G401.6 (cell line): ENCODE measurements around the gene PSD2.

ENCODE experiments used
- FAIRE-seq: peaks from 2 replicates; lab custom pipeline; 2012; peaks lifted over from hg19 to GRCh38; lab: Jason Lieb, UNC

PSD2 gene

GRCh38 chr5:139838381-139839197 is 43.0 kb downstream of the PSD2 start:
- no peak for FAIRE-seq

- FAIRE-seq = no peak
Measured at GRCh38 chr5:139839232-139839815, 43.7 kb downstream of the PSD2 start.

- FAIRE-seq = no peak
Measured at GRCh38 chr5:139839918-139840317, 44.3 kb downstream of the PSD2 start.

- FAIRE-seq = no peak
Measured at GRCh38 chr5:139841549-139841948, 45.9 kb downstream of the PSD2 start.

GRCh38 chr5:139842321-139842720 is 46.7 kb downstream of the PSD2 start:
- no peak for FAIRE-seq

- no peak for FAIRE-seq
Measured at GRCh38 chr5:139843991-139844390, 48.4 kb downstream of the PSD2 start.

- peak; percentile 85 for FAIRE-seq
Measured at GRCh38 chr5:139844472-139845145, 49.0 kb downstream of the PSD2 start.

GRCh38 chr5:139845846-139846681 is 50.5 kb downstream of the PSD2 start:
- FAIRE-seq = no peak

- no peak for FAIRE-seq
Measured at GRCh38 chr5:139847091-139847490, 51.5 kb downstream of the PSD2 start.

GRCh38 chr5:139847790-139848507 is 52.3 kb downstream of the PSD2 start:
- FAIRE-seq = no peak

- FAIRE-seq = no peak
Measured at GRCh38 chr5:139848508-139849100, 53.0 kb downstream of the PSD2 start.

- no peak for FAIRE-seq
Measured at GRCh38 chr5:139849501-139849900, 53.9 kb downstream of the PSD2 start.

- FAIRE-seq = no peak
Measured at GRCh38 chr5:139849942-139850341, 54.3 kb downstream of the PSD2 start.

GRCh38 chr5:139850423-139851016 is 54.9 kb downstream of the PSD2 start:
- FAIRE-seq = no peak

- FAIRE-seq = no peak
Measured at GRCh38 chr5:139851558-139851957, 56.0 kb downstream of the PSD2 start.

GRCh38 chr5:139852696-139853095 is 57.1 kb downstream of the PSD2 start:
- FAIRE-seq = no peak

- FAIRE-seq = no peak
Measured at GRCh38 chr5:139854029-139854605, 58.5 kb downstream of the PSD2 start.

GRCh38 chr5:139854953-139855352 is 59.3 kb downstream of the PSD2 start:
- no peak for FAIRE-seq

- FAIRE-seq = no peak
Measured at GRCh38 chr5:139855451-139855850, 59.8 kb downstream of the PSD2 start.

- no peak for FAIRE-seq
Measured at GRCh38 chr5:139855946-139856540, 60.4 kb downstream of the PSD2 start.
